ENCODE results near the gene ADAM10.

The ADAM10 gene

GRCh38 chr15:58716027-58716426 is 33.5 kb downstream of the ADAM10 start:
- no peak overlapping the region for H3K4me3 ChIP-seq (ENCODE audit: low read depth, low read length)

- H3K4me3 ChIP-seq (ENCODE audit: low read depth, low read length): no peak overlapping the region
Measured at GRCh38 chr15:58715266-58715917, 34.1 kb downstream of the ADAM10 start.

GRCh38 chr15:58710701-58711100 is 38.8 kb downstream of the ADAM10 start:
- no peak overlapping the region for H3K4me3 ChIP-seq (ENCODE audit: low read depth, low read length)

GRCh38 chr15:58707397-58707796 is 42.1 kb downstream of the ADAM10 start:
- H3K4me3 ChIP-seq (ENCODE audit: low read depth, low read length): no peak overlapping the region

GRCh38 chr15:58705105-58705504 is 44.4 kb downstream of the ADAM10 start:
- no peak overlapping the region for H3K4me3 ChIP-seq (ENCODE audit: low read depth, low read length)

GRCh38 chr15:58704155-58704865 is 45.2 kb downstream of the ADAM10 start:
- H3K4me3 ChIP-seq (ENCODE audit: low read depth, low read length): no peak overlapping the region

GRCh38 chr15:58703610-58704009 is 45.9 kb downstream of the ADAM10 start:
- H3K4me3 ChIP-seq (ENCODE audit: low read depth, low read length): no peak overlapping the region

GRCh38 chr15:58702233-58702632 is 47.3 kb downstream of the ADAM10 start:
- H3K4me3 ChIP-seq (ENCODE audit: low read depth, low read length): no peak overlapping the region

- H3K4me3 ChIP-seq (ENCODE audit: low read depth, low read length): no peak overlapping the region
Measured at GRCh38 chr15:58701376-58701775, 48.1 kb downstream of the ADAM10 start.

- H3K4me3 ChIP-seq (ENCODE audit: low read depth, low read length): no peak overlapping the region
Measured at GRCh38 chr15:58699769-58700168, 49.7 kb downstream of the ADAM10 start.

- no peak overlapping the region for H3K4me3 ChIP-seq (ENCODE audit: low read depth, low read length)
Measured at GRCh38 chr15:58698887-58699641, 50.4 kb downstream of the ADAM10 start.

GRCh38 chr15:58697220-58697619 is 52.3 kb downstream of the ADAM10 start:
- no peak overlapping the region for H3K4me3 ChIP-seq (ENCODE audit: low read depth, low read length)

- no peak overlapping the region for H3K4me3 ChIP-seq (ENCODE audit: low read depth, low read length)
Measured at GRCh38 chr15:58696738-58697137, 52.8 kb downstream of the ADAM10 start.

- no peak overlapping the region for H3K4me3 ChIP-seq (ENCODE audit: low read depth, low read length)
Measured at GRCh38 chr15:58694641-58695398, 54.7 kb downstream of the ADAM10 start.

GRCh38 chr15:58690703-58691102 is 58.8 kb downstream of the ADAM10 start:
- H3K4me3 ChIP-seq (ENCODE audit: low read depth, low read length): no peak overlapping the region

GRCh38 chr15:58689646-58690045 is 59.9 kb downstream of the ADAM10 start:
- H3K4me3 ChIP-seq (ENCODE audit: low read depth, low read length): no peak overlapping the region

GRCh38 chr15:58686286-58686685 is 63.2 kb downstream of the ADAM10 start:
- no peak overlapping the region for H3K4me3 ChIP-seq (ENCODE audit: low read depth, low read length)

GRCh38 chr15:58684751-58685150 is 64.8 kb downstream of the ADAM10 start:
- H3K4me3 ChIP-seq (ENCODE audit: low read depth, low read length): no peak overlapping the region

GRCh38 chr15:58684036-58684710 is 65.3 kb downstream of the ADAM10 start:
- no peak overlapping the region for H3K4me3 ChIP-seq (ENCODE audit: low read depth, low read length)

- H3K4me3 ChIP-seq (ENCODE audit: low read depth, low read length): no peak overlapping the region
Measured at GRCh38 chr15:58682234-58682633, 67.3 kb downstream of the ADAM10 start.

GRCh38 chr15:58678683-58679082 is 70.8 kb downstream of the ADAM10 start:
- no peak overlapping the region for H3K4me3 ChIP-seq (ENCODE audit: low read depth, low read length)
